ENCODE data around the gene HAPSTR1.
"Not testable (repeated sequence)": the region's sequence is repeated elsewhere in the genome, so short reads cannot be mapped to it uniquely, and the experiment has no call there.

Gene HAPSTR1

DNA sequence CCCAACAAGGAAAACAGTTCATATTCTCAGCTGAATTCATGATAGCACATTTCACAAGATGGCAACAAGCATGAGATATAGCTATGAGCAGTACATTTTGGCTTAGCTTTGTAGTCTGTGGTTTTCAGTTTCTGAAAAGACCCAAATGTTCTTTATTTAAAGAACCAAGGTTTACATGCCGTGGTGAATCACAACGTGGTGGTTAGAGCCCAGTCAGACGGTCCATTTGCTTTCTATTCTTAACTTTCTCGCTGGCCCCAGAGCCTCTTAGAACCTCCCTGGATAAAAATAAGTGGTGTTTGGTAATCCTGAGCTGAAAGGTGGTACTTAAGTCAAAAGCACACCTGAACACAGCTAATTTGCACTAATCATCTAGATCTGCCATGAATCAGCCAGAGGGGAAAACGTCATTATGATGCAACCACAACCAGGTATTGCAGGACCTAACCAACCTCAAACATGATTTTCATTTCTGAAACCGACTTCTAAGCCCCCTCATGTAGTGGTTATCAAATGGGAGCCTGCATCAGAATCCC, 18.6 kb upstream of the HAPSTR1 start:
- DNase-seq = peak; percentile 50

GRCh38 chr16:9075299-9076071, 16.0 kb upstream of the HAPSTR1 start:
- DNase-seq = no peak

DNA sequence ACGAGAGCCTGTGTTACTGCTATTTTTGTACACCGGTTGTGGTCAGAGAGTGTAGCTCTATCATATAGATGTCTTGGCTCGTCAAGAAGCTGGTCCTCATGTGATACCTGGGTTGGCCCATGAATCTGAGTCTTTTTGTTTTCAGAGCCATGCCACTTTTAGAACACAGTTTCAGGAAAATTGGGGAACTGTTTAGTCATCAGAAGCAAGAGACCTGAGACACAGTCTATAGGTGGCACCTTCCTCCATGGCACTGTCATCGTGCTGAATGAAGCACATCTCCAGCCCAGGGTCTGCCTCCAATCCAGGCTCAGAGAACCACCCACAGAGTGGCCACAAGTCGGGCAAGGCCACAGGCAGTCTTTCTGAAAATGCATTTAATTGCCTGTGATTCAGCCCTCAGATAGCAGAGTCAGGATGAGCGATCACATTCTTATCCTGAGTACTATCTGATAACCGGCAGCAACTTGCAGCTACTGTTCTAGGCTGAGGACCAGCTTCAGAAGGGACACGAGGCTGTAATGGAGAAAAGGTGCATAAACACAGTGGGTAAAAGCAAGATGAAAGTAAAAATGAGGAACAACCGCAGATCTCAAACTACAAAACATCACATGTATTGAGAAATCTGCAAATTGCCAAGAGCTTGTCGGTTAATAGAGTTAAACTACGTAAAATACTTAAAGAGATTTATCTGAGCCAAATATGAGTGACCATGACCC, 14.2 kb upstream of the HAPSTR1 start:
- no peak for DNase-seq

DNA sequence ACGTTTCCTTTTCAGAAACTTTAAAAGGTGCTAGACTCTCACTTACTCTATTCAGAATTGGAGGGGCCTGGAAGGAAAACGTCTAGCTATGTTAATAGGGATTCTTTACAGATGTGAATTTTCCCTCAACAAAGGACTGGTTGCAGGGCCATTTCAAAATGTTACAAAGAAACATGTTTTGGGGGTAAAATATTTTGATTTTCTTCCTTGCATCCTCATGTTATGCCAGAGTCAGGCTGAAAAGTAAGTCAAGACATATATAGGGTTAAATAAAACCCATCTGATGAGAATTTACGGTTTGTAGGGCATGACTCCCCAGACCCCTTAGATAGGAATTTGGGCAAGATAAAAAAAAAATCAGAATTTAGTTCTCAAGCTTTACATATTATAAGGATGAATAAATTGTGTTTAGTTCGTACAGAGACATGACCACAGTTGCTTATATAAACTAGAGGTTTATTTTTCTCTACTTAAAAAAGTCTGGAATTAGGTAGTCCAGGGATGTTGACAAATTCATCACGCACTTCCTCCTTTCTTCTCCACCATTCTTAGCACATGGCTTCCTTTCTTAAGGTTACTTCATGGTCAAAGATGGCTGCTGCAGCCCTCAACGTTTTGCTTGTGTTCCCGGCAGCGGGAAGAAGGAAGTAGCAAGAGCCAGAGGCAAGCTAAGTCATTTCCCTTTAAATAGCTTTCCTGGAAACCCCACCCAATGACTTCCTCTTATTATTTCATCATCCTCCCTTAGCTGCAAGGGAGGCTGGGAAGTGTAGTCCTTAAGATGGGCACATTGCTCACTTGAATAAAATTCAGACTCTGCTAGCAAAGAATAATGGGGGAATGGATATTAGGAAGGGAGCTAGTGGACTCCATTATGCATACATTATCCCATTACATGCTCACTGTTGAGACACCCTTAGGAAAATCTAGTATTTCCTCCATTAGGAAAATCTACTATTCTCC, 12.7 kb upstream of the HAPSTR1 start:
- peak; percentile 32 for DNase-seq

DNA sequence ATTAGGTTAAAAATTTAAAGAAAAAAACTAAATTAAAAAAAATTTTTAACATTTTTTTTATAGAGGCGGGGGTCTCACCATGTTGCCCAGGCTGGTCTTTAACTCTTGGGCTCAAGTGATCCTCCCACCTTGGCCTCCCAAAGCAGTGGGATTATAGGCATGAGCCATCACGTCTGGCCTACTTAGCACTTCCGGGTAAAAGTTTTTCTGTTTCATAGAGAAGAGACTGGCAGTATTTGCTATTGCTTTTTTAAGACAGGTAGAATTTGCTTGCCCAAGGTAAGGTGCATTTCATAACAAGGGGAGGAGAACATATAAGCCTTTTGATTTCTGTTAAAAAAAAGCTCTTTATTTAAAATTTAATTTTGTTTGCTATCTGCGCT, 12.0 kb upstream of the HAPSTR1 start:
- no peak for DNase-seq

- no peak for DNase-seq
Observed at GRCh38 chr16:9081158-9081557, 10.3 kb upstream of the HAPSTR1 start.

GRCh38 chr16:9081843-9082242, 9.6 kb upstream of the HAPSTR1 start:
- DNase-seq = no peak

- no peak for DNase-seq
Observed at GRCh38 chr16:9082422-9082821, 9.0 kb upstream of the HAPSTR1 start.

- not testable (repeated sequence) for DNase-seq
Observed at GRCh38 chr16:9087733-9088132, 3.7 kb upstream of the HAPSTR1 start.

DNA sequence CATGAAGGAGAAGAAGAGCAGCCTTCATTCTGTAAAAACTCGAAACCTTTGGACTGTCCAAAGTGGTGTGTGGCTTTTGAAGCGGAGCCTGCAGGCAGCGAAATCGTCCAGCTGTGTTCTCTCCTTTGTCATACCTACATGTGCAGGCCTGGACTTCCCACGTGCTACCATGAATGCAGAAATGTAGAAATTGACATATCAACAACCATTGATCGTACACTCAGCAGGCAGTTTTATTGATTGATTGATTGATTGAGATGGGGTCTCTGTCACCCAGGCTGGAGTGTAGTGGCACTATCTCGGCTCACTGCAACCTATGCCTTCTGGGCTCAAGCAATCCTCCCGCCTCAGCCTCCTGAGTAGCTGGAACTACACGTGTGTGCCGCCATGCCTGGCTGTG, 2.6 kb upstream of the HAPSTR1 start:
- DNase-seq = no peak

GRCh38 chr16:9089660-9090059, 1.8 kb upstream of the HAPSTR1 start:
- no peak for DNase-seq

DNA sequence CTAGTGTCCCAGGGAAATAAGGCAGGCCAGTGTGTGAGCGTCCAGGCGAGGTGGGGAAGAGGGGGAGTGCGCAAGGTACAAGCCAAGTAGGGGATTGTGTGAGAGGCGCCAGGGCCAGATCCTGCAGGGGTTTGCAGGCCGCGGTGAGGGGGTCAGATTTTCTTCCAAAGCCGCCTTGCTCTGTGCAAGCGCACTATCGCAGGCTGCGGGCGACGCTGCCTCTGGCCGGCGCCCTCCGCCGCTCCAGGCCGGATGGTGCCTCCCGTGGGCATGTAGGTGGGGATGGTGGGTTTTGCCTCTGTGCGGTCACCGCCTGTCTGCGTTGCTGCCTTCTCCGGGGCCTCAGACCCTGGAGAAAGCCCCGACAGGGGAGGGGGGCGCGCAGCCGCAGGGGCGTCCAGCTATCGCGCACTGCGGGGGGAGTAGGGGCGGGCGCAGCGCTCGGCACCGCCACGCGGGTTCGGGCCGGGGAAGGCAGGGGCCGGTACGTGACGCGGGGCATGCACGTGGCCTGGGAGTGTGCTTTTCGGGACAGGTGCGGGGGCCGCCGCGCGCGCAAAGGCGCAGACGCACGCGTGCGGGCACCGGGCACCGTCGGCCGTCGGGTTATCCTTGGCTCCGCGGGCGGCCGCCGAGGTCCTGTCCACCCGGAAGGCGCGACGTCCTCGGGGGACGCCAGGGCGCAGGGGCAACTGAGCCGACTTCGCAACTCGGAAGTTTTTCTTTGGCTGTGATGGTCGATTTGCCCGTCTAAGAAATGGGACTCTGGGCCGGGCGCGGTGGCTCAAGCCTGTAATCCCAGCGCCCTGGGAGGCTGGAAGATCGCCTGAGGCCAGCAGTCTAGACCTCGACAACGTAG, 1.1 kb upstream of the HAPSTR1 start:
- peak; percentile 35 for DNase-seq

DNA sequence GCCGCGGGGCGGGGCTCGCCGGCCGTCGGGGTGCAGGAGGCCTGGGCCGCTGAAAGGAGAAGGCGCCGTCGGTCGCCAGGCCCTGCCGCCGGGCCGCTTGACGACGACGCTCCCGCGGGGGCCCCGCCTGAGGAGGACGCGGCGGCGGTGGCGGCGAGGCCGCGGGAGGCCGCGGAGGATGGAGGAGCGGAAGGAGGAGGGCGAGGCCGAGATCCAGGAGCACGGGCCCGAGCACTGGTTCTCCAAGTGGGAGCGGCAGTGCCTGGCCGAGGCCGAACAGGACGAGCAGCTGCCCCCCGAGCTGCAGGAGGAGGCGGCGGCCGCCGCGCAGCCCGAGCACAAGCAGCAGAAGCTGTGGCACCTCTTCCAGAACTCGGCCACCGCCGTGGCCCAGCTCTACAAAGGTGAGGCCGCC, 430 bp downstream of the HAPSTR1 start:
- DNase-seq = peak; percentile 36

- peak; percentile 45 for DNase-seq
Observed at GRCh38 chr16:9092282-9092977, 986 bp downstream of the HAPSTR1 start.

- DNase-seq = peak; percentile 25
Observed at GRCh38 chr16:9092978-9093344, 1.5 kb downstream of the HAPSTR1 start.

DNA sequence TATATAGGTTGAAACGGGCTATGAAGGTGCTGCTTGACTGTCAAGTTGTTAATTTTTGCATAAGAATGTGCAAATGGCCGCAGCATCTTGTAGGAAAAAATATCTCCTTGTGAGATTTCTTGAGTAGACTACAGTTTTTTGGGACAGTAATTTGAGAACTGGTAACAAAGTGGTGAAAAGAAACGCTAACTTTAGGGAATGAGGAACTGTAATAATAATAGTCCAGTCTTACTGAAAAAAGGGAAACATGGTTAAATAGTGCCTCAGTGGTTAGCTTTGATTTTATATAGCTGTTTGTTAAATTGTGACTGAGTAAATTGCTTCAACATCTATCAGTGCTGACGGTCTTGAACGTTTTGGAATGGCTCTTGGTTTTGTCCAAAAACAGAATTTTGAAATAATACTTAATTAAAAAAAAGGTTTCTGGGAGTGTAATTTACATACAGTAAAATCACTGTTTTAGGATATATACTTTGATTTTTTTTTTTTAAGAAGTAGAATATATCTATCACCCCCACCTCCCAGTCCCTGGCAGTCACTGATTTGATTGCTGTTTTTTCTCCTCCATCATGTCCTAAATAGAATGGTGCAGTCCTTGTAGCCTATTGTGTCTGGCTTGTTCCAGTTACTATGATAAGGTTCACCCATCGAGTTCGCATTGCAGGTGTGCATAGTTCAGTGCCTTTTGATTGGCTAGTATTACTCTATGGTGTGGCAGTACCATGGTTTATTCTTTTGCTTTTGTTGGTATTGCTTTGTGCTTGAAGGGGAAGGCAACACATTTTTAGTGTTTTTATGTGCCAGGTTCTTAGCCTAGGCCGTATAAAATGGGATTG, 2.8 kb downstream of the HAPSTR1 start:
- DNase-seq = no peak

GRCh38 chr16:9095171-9095570, 3.7 kb downstream of the HAPSTR1 start:
- no peak for DNase-seq

DNA sequence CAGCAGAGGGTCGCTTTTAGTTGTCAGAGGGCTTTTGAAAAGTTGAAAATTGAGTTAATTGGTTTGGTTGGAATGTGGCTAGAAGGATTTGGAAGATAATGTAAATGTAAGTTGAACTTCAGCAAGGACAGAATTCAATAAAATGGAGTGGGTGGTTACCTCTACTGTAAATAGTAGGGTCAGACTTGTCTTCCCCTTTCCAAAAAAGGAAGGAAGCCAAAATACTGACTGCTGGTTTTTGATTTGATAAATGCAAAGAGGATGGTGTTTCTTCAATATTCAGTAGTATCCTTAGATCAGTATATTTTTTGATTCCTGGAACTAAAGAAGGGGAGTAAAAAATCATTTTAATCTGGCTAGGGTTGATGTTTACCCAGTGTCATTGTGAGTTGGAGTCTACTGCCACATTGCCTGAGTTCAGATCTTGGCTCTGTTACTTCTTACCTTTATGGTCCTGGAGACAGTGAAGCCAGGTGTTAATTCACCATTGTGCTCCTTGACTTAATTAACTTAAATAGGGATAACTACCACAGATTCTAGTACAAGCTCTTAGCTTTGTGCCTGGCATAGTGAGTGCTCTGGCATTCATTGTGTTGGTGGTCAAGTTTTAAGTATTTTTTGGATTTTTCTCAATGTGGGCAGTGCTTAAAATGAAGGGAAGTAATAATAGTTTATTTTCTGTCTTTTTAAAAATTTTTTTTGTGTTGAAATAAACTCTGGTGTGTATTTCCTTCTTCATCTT, 4.4 kb downstream of the HAPSTR1 start:
- DNase-seq = no peak

GRCh38 chr16:9096416-9096952, 5.0 kb downstream of the HAPSTR1 start:
- DNase-seq = no peak
